Activated CD8-positive, alpha-beta memory T cell treated with anti-CD3 and anti-CD28 coated beads, Interleukin-2, amount 50 U/mL, for 24 hours (primary cell): ENCODE data around the gene PELI2.

Source experiments
- DNase-seq: peaks from one replicate; pipeline ENCODE4 v3.0.0-alpha.2; 2020; ENCODE audit errors: extremely low read depth

PELI2 gene

GRCh38 chr14:56244138-56244789 lies 126.1 kb downstream of the PELI2 start:
- DNase-seq: no peak

GRCh38 chr14:56247495-56248200 lies 129.4 kb downstream of the PELI2 start:
- DNase-seq: no peak

DNA sequence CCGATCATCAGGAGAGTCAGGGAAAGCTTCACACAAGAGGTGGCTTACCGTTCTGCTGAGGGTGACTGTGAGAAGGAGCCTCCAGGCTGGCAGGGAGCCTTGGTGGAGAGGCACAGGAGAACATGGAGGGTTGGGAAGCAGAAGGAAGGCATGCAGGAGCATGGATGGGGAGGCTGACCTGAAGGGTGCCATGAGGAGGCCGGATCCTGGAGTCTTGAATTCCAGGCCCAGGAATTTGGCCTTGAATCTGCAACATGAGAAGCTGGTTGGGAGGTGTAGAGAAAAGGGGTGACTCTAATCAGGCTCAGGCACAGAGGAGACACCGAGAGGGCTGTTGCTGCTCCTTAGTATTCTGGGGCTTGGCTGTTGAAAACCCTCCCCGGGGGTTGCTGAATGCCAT lies 130.2 kb downstream of the PELI2 start:
- DNase-seq: no peak

GRCh38 chr14:56261046-56261445 lies 142.8 kb downstream of the PELI2 start:
- no peak for DNase-seq

- no peak for DNase-seq
Observed at GRCh38 chr14:56262530-56262929, 144.3 kb downstream of the PELI2 start.

DNA sequence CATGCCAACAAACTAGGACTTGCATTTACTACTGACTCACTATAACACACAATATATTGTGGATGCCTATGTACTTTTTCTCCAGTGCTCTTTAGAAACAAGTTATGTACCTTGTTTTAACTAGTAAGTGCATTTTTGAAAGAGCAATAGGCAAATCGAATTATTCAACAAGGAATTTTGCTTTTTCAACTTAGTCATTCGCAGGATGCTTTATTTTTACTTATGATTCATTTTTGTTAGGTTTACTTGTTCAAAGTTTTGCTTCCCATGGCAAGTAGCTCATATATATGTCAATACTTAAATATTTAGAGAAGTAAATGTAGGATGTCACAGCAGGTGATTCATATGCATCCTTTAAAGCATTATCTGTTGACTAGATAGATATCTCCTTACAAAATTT lies 149.8 kb downstream of the PELI2 start:
- DNase-seq: no peak

DNA sequence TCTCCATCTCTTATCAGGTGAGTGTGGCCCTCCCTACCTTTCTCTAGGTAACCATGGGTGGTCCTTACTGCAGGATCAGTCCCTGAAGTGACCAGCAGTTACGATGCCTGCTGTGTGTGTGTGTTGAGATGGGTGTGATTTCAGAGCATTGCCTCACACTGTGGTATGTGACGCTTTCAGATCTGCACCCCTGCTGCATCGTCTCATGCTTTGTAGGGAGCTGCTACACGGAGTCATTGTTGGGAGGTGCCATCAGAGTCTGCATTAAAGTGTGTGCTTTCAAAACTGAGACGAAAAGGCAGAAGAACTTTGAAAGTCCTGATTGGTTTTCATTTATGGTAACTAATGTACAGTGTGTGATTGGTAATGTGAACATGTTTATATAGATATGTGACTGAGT lies 150.5 kb downstream of the PELI2 start:
- no peak for DNase-seq

DNA sequence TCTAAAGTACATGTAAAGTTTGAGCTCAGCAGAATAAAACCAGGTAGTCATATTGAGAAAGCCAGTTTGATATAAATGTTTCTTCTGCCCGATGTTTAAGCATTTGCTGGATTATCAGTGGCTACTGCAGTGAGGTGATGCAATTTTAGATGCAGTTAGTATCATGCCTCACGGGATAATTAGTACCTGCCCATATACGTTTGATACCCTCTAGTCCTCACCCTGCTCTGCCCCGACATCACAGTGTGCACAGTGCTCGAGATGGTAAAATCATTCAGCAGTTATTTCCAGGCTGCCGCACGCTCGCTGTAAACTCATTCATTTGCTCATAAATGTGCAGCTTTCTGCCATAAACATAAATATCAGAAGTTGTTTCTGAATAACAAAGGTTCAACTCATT lies 152.7 kb downstream of the PELI2 start:
- no peak for DNase-seq

DNA sequence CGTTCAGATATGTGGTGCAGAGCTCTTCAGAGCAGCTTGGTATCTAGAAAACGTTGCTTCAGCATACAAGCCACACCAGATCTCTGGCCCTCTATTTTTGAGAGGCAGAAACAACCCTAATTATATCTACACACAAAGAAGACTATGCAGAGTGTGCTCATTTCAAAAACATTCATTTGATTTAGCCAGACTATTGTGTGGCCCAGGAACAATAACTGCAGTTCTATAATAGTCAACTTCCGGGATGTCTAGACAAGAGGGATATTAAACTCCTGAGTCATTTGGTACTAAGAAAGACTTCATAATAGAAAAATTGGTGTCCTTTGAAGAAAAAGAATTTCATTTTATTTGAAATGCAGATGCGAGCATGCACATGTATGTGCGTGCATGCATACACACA lies 153.8 kb downstream of the PELI2 start:
- no peak for DNase-seq

GRCh38 chr14:56273155-56273554 lies 154.9 kb downstream of the PELI2 start:
- DNase-seq: no peak

DNA sequence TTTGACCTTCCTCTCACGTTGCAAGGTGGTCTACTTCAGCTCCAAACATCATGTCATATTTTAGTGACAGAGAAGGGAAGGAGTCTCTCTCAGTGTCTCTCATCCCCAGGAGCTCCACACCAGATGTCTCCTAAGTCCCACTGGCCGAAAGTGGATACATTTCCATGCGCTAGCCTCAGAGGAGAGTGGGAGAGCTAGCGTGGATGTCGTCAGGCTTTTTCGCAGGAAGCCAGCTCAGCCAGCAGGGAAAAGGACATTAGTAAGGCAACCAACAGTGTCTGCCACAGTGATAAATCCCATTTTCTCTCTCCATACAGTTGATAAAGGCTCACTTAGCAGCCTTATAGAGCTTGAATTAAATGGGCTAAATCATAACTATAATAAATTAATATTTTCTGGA lies 155.7 kb downstream of the PELI2 start:
- no peak for DNase-seq

- no peak for DNase-seq
Observed at GRCh38 chr14:56274556-56274955, 156.3 kb downstream of the PELI2 start.

DNA sequence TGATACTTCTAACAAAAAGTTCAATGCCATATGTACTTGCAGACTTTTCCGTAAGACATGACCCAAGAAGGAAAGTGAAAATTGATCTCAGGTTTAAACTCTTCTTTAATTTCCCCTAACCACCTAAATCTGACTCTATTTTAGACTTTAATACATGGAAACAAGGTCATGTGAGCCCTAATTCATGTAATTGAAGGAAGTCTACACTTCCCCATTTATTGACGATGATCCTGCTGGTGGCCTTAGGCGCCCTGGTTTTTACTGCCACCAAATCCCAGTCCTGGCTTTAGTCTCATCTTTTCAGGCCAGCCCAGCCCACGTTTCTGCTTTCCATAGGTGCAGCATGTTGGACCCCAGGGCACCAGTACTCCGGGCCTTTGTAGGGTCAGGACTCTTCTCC lies 157.9 kb downstream of the PELI2 start:
- no peak for DNase-seq

DNA sequence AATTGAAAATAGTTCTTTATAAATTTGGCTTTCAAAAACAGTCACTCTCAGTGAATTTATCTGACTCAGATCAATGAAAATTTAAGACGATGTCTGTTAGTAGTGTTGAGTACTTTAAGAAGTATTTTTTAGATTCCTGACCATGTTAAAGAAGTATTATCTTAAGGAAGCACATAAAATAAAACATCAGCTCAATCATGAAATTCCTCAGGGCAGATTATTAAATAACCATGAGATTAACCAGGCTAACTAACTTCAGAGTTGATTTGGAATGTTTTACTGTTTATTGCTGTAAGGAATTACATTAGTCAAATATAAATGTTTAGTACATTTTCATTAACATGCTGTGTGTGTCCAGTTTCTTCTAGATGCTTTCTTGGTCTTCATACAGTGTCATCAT lies 160.2 kb downstream of the PELI2 start:
- no peak for DNase-seq

- DNase-seq: no peak
Observed at GRCh38 chr14:56280843-56281242, 162.6 kb downstream of the PELI2 start.

DNA sequence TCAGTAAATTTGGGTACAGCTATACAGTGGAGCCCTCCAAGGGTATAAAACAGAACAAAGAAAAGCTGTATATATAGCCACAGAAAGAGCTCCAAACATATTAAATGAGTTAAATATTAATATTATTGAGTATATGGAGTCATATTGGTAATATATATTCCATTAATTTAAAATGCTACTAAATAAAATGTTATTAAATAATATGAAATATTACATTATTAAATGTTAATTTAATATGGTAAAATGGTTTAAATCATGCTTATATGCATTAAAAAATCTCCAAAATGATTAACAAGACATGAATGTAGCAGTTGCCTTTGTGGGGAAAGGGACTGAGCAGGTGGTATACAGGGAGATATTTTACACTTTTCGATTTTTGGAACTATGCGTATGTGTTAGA lies 164.0 kb downstream of the PELI2 start:
- no peak for DNase-seq

DNA sequence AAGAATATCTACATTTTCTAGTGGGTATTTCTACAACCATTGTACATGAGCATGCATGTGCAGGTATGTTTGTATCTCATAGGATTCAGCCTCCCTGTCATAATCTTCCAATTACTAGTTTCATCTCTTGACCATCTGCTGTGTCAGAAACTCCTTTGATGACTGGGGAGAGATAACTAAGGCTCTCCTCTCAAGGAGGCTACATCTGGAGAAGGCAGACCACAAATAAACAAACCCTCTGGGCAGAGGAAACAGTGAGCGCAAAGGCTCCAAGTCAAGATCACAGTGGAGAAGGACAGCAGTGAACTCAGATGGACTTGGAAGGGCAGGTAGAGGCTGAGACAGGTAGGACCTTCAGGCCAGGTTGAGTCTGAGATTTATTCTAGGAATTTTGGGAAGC lies 166.4 kb downstream of the PELI2 start:
- no peak for DNase-seq

- DNase-seq: no peak
Observed at GRCh38 chr14:56289155-56289554, 170.9 kb downstream of the PELI2 start.

GRCh38 chr14:56290195-56290594 lies 172.0 kb downstream of the PELI2 start:
- no peak for DNase-seq

GRCh38 chr14:56292970-56293369 lies 174.8 kb downstream of the PELI2 start:
- DNase-seq: no peak

- DNase-seq: no peak
Observed at GRCh38 chr14:56293506-56293905, 175.3 kb downstream of the PELI2 start.

DNA sequence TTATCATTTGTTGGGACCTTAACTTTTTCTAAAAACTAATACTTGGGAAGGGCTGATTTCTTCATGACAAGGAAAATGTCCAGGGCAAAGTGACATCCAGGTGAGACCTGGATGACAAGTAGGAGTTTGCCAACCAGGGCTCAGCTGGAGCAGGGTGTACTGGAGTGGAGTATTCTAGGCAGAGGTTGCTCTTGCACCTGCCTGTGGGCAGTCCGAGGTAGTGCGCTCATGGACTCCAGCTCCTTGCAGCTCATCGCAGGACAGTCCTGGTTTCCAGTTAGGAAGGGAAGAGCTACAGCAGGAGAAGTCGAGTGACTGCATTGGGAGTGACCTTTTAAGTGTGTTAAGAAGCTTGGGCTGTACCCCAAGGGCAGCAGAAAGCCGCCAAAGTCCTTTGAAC lies 175.9 kb downstream of the PELI2 start:
- no peak for DNase-seq

DNA sequence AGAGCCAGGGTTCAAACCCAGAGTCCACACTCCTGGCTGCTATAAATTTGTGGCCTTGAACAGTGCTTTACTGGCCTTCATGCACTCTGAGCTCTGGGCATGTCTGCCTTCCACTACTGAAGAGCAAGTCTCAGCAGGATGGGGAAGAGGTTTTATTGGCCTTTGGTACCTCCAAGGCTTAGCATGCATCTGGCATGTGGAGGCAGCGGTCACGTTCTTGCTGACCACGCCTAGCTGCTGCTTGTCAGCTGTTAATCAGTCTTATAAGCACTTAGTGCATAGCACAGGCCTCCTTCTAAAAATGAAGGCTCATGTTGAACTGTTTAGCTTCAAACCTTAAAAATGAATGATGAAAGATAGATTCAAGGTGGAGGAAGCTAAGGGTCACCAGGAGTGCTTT lies 177.5 kb downstream of the PELI2 start:
- no peak for DNase-seq

- no peak for DNase-seq
Observed at GRCh38 chr14:56297449-56297848, 179.2 kb downstream of the PELI2 start.
